ENCODE measurements around the gene MIS18A.

GRCh38 chr21:32307706-32308105 lies 28.9 kb upstream of the MIS18A start:
- TF ChIP-seq CTCF (IDR thresholded peaks at IDR 0.05) (no peak), POLR2A (IDR thresholded peaks at IDR 0.05) (no peak)

Measured in testis (tissue), 2 donors.